NB4 (cell line): Measurements from ENCODE around the gene FAM204A.

ENCODE experiments used
- CTCF ChIP-seq: IDR thresholded peaks from one replicate; pipeline ENCODE4 v1.5.1; 2012; ENCODE audit warnings: low read depth, low read length
- MAX ChIP-seq: IDR thresholded peaks from 2 replicates; pipeline ENCODE4 v1.6.1; 2011; ENCODE audit warnings: low read depth, low read length
- MYC ChIP-seq: IDR thresholded peaks from 2 replicates; pipeline ENCODE4 v1.6.1; 2011; ENCODE audit warnings: low read depth, low read length
- POLR2A ChIP-seq: IDR thresholded peaks from 2 replicates; pipeline ENCODE4 v1.6.1; 2011; ENCODE audit warnings: mild to moderate bottlenecking; ENCODE audit not compliant: insufficient read length; ENCODE audit errors: extremely low read depth

DNA sequence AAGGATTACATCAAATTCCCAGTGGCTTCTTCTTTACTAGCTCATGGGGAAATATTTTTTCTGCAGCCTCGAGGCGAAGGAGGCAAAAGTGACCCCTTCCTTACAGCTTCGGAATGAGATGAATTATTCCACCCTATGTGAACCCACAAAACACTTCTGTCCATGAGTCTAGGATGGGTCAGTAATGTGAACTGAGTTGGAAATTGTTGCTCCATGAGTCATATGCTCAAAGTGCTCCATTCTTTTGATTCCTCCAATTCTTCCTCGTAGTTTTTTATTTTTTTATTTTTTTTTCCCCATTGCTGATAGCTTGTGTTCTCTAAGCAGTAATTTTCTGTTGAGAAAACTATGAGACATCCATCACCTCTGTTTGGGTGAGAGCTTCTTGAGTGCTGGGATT is 31.7 kb upstream of the FAM204A start:
- TF ChIP-seq CTCF (no peak), POLR2A (no peak), MAX (no peak), MYC (no peak)
